Measurements from ENCODE around the gene TRAF3.

GRCh38 chr14:102943454-102943853 lies 166.2 kb downstream of the TRAF3 start:
- no peak for TF ChIP-seq RAD21 (IDR thresholded peaks at IDR 0.05)
- TF ChIP-seq FOXA1 (IDR thresholded peaks at IDR 0.05) = no peak
- TF ChIP-seq CTCF (IDR thresholded peaks at IDR 0.05; ENCODE audit: low read depth, low read length, missing input control) = no peak
- no peak for TF ChIP-seq REST (IDR thresholded peaks at IDR 0.05)
- no peak for TF ChIP-seq ZBTB33 (IDR thresholded peaks at IDR 0.05)
- TF ChIP-seq YY1 (IDR thresholded peaks at IDR 0.05) = no peak
- no peak for TF ChIP-seq SP1 (IDR thresholded peaks at IDR 0.05)
- TF ChIP-seq JUND (IDR thresholded peaks at IDR 0.05) = no peak

Measured in liver (tissue), 3 donors.